ENCODE data around the gene TRPV2. TPM values are rescaled to one million over a fixed set of nuclear protein-coding genes. Genes with fewer than 3 reads are reported as not detected.

Gene TRPV2
- total and polyA plus RNA-seq, 4 donors = 12.6 to 105 (median 45.7) TPM

- TF ChIP-seq CTCF (IDR thresholded peaks at IDR 0.05; ENCODE audit: control extremely low read depth, extremely low read depth) = no peak
- Histone ChIP-seq H3K4me1 (ENCODE audit: control insufficient read depth in 5 of 5, insufficient read depth in 5 of 5, low read length in 5 of 5) (peaks cover 0 to 20% (median 3%) of the 10 kb centered on the region in 5 donors), H3K9me3 (ENCODE audit: control insufficient read depth in 4 of 4, insufficient read depth in 3 of 4, low read length in 3 of 4) (no peaks in the 10 kb centered on the region), H3K4me3 (no peak overlapping the region), H3K27me3 (ENCODE audit: control insufficient read depth in 3 of 3, insufficient read depth in 3 of 3, low read length in 2 of 3) (no peaks in the 10 kb centered on the region), H3K27ac (ENCODE audit: low read depth in 1 of 2, low read length in 1 of 2) (no peak overlapping the region), H3K36me3 (ENCODE audit: control insufficient read depth in 4 of 4, insufficient read depth in 4 of 4, low read length in 4 of 4) (peaks cover 0 to 44% (median 0%) of the 10 kb centered on the region in 4 donors), H3K9ac (ENCODE audit: insufficient read depth in 1 of 2, low read length in 2 of 2) (no peak overlapping the region)
- DNase-seq (no peak), ATAC-seq (ENCODE audit: insufficient read depth, low FRiP score) (no peak)
- WGBS, 2 donors = 93 to 96% methylated on average over 7 of the region's 7 CpGs
Measured at GRCh38 chr17:16422416-16422815, 7.0 kb downstream of the TRPV2 start.

GRCh38 chr17:16423226-16423872, 8.0 kb downstream of the TRPV2 start:
- H3K9ac ChIP-seq (ENCODE audit: insufficient read depth in 1 of 2, low read length in 2 of 2) = no peak overlapping the region
- peaks cover 0 to 20% (median 8%) of the 10 kb centered on the region in 5 donors for H3K4me1 ChIP-seq (ENCODE audit: control insufficient read depth in 5 of 5, insufficient read depth in 5 of 5, low read length in 5 of 5)

GRCh38 chr17:16425202-16425601, 9.8 kb downstream of the TRPV2 start:
- Histone ChIP-seq H3K9me3 (ENCODE audit: control insufficient read depth in 4 of 4, insufficient read depth in 3 of 4, low read length in 3 of 4) (no peaks in the 10 kb centered on the region), H3K4me1 (ENCODE audit: control insufficient read depth in 5 of 5, insufficient read depth in 5 of 5, low read length in 5 of 5) (peaks cover 0 to 14% (median under 1%) of the 10 kb centered on the region in 5 donors), H3K4me3 (no peak overlapping the region), H3K27ac (ENCODE audit: low read depth in 1 of 2, low read length in 1 of 2) (no peak overlapping the region), H3K27me3 (ENCODE audit: control insufficient read depth in 3 of 3, insufficient read depth in 3 of 3, low read length in 2 of 3) (no peaks in the 10 kb centered on the region), H3K9ac (ENCODE audit: insufficient read depth in 1 of 2, low read length in 2 of 2) (no peak overlapping the region), H3K36me3 (ENCODE audit: control insufficient read depth in 4 of 4, insufficient read depth in 4 of 4, low read length in 4 of 4) (peaks cover 0 to 47% (median 0%) of the 10 kb centered on the region in 4 donors)
- WGBS, 2 donors = 71 to 89% methylated on average over 6 of the region's 6 CpGs
- no peak for DNase-seq
- TF ChIP-seq CTCF (IDR thresholded peaks at IDR 0.05; ENCODE audit: control extremely low read depth, extremely low read depth) = no peak
- ATAC-seq (ENCODE audit: insufficient read depth, low FRiP score) = no peak

More at GRCh38 chr17:16423226-16423872, 8.0 kb downstream of the TRPV2 start:
- Histone ChIP-seq H3K4me3 (no peak overlapping the region), H3K27ac (ENCODE audit: low read depth in 1 of 2, low read length in 1 of 2) (no peak overlapping the region), H3K27me3 (ENCODE audit: control insufficient read depth in 3 of 3, insufficient read depth in 3 of 3, low read length in 2 of 3) (no peaks in the 10 kb centered on the region), H3K36me3 (ENCODE audit: control insufficient read depth in 4 of 4, insufficient read depth in 4 of 4, low read length in 4 of 4) (peaks cover 0 to 44% (median 0%) of the 10 kb centered on the region in 4 donors), H3K9me3 (ENCODE audit: control insufficient read depth in 4 of 4, insufficient read depth in 3 of 4, low read length in 3 of 4) (no peaks in the 10 kb centered on the region)
- TF ChIP-seq CTCF (IDR thresholded peaks at IDR 0.05; ENCODE audit: control extremely low read depth, extremely low read depth) = no peak
- no peak for DNase-seq
- no peak for ATAC-seq (ENCODE audit: insufficient read depth, low FRiP score)
- WGBS, 2 donors = 91 to 92% methylated on average over 10 of the region's 10 CpGs
